ENCODE measurements around the gene CNPY4.

The CNPY4 gene, protein sequence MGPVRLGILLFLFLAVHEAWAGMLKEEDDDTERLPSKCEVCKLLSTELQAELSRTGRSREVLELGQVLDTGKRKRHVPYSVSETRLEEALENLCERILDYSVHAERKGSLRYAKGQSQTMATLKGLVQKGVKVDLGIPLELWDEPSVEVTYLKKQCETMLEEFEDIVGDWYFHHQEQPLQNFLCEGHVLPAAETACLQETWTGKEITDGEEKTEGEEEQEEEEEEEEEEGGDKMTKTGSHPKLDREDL

GRCh38 chr7:100119072-100119969 is at the start of gene CNPY4, which contains the start of gene TAF6:
Gene CNPY4 (plus strand): TSS chr7:100119634. CDS start chr7:100119745, 111 bp downstream.
Gene TAF6 (minus strand): TSS chr7:100119358. CDS start chr7:100114209, 5,149 bp downstream.
- peak; percentile 96 for DNase-seq

GRCh38 chr7:100069991-100070390 is 49.4 kb upstream of the CNPY4 start:
- DNase-seq: no peak

- no peak for DNase-seq
Measured at GRCh38 chr7:100071018-100071723, 48.3 kb upstream of the CNPY4 start.

GRCh38 chr7:100072462-100072861 is 47.0 kb upstream of the CNPY4 start:
- DNase-seq: no peak

DNA sequence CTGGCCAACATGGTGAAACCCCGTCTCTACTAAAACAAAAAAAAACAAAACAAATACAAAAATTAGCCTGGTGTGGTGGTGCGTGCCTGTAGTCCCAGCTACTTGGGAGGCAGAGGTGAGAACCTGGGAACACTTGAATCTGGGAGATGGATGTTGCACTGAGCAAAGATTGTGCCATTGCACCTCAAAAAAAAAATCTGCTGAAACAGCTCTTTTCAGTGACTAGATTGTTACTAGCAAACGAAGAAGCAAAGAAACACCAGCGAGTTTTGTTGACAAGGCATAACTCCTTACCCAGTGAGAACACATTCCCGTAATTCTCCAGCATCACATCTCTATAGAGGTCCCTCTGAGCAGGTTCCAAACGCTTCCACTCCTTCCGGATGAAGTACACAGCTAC is 44.6 kb upstream of the CNPY4 start:
- no peak for DNase-seq

DNA sequence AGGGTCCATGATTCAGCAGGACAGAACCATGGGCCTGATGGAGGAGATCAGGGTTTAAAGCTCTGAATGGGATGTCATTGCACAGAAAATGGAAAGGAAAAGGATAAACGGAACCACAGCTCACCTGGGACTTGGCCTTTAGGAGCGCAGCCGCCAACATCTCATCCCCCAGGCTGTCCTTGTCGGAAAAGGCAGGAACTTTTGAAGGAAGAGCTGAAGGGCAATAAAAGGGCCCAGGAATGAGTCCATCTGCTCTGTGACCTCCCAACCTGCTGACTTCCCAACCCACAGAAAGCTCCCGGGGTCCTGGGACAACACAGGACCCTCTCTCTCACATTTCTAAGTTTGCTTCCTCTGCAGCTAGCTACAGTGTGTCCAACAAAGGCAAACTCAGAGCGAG is 44.0 kb upstream of the CNPY4 start:
- no peak for DNase-seq

DNA sequence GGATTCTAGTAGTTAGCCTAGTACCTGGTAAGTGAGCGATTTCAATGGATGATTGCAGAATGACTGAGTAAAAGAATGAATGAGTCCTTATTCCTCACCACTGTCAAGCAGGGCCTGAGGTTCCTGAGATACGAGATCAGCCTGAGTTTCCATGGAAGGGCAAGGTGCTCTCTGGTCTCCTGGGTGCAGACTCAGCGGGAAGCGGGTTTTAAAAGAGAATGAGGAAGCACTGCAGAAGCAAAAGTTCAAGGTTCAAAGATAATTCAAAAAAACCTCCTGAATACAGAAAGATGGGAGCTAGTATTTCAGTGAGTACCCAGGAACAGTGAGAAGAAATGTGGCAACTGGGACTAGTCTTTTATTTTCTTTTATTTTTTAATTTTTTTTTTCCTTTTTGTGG is 42.2 kb upstream of the CNPY4 start:
- no peak for DNase-seq

- no peak for DNase-seq
Measured at GRCh38 chr7:100079024-100079560, 40.3 kb upstream of the CNPY4 start.

GRCh38 chr7:100080907-100081534 is 38.4 kb upstream of the CNPY4 start:
- no peak for DNase-seq

- DNase-seq: peak; percentile 99
Measured at GRCh38 chr7:100081535-100082102, 37.8 kb upstream of the CNPY4 start, which contains the start of gene ZNF3. Gene ZNF3 (minus strand): TSS chr7:100081723. CDS start chr7:100077357, 4,366 bp downstream.

DNA sequence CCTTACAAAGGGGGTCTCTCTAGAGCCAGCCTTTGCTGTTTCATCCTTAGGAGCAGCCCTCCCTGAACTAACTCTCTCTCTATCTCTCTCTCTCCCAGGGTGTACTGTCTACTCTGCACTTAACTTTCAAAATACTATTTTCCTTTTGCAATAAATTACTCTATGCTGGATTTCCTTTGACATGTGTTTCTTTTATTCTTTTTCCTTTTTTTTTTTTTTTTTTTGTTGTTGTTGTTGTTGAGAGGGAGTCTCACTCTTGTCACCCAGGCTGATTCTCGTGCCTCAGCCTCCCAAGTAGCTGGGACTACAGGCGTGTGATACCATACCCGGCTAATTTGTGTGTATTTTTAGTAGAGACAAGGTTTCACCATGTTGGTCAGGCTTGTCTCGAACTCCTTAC is 36.5 kb upstream of the CNPY4 start:
- DNase-seq: no peak

- DNase-seq: no peak
Measured at GRCh38 chr7:100085515-100085914, 33.9 kb upstream of the CNPY4 start.

DNA sequence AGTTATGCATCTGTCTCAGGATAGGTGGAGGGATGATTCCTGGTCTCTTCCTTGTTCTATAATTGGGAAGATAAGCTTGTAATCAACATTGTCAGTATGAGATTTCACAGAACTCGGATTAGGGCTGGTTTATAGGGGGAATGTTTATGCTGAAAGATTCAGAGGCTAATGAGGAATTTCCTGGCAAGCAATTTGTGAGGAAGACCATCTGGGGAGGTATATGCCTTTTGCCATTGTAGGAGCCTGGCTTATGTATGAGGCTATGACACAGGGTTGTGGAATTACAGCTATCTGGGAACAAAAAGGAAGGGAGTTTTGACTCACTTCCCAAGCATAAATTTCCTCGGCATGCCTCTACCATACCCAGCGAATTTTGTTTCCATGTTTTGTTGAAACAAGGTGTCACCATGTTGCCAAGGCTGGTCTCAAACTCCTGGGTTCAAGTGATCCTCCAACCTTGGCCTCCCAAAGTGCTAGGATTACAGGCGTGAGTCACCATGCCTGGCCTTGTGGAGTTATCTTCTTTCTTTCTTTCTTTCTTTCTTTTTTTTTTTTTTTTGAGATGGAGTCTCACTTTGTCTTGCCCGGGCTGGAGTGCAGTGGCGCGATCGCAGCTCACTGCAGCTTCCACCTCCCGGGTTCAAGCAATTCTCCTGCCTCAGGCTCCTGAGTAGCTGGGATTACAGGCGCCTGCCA is 32.2 kb upstream of the CNPY4 start:
- no peak for DNase-seq

DNA sequence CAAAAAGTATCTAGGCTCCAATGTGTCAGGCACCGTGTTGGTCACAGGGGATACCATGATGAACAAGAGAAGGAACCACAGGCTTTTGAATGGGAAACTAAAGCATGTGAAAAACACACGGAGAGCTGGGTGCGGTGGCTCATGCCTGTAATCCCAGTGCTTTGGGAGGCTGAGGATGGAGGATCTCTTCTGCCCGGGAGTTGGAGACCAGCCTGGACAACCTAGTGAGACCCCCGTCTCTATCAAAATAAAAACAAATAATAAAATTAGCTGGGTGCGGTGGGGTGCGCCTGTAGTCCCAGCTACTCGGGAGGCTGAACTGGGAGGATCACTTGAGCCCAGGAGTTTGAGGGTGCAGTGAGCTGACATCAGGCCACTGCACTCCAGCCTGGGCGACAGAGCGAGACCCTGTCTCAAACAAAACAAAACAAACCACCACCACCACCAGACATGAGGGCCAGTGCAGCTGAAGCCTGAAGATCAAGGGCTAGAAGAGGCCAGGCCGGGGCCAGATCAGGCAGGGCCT is 31.3 kb upstream of the CNPY4 start:
- DNase-seq: no peak

- DNase-seq: peak; percentile 79
Measured at GRCh38 chr7:100088621-100089457, 30.6 kb upstream of the CNPY4 start, which contains the start of gene COPS6. Gene COPS6 (plus strand): TSS chr7:100088969. CDS start chr7:100088991, 22 bp downstream.

DNA sequence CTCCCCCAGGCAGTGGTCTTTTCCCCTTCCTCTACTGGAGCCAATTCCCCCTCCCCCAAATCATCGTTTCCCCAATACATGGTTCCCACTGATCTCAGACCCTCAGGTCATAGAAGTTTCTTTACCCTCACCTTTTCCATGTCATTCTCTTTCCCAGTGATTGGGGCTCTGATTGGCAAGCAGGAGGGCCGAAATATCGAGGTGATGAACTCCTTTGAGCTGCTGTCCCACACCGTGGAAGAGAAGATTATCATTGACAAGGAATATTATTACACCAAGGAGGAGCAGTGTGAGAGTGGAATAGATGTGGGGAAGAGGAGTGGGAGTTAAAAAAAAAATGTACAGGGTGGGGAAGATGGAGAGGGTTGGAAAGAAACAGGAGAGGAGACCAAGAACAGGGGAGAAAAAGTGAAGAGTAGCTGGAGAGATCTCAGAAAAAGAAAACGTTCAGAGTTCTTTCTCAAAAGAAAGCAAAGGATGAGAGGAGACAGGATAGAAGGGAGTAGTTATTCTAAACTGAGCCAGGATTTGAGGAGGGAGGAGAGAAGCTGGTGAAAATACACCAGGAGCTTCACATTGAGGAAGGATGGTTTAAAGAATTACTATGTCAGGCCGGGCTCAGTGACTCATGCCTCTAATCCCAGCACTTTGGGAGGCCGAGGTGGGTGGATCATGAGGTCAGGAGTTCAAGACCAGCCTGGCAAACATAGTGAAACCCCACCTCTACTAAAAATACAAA is 29.8 kb upstream of the CNPY4 start:
- DNase-seq: no peak

- no peak for DNase-seq
Measured at GRCh38 chr7:100090527-100091410, 28.7 kb upstream of the CNPY4 start.

GRCh38 chr7:100091411-100092181 is 27.8 kb upstream of the CNPY4 start:
- DNase-seq: no peak
